GM19193 (cell line): ENCODE data around the gene DEF6.

Source experiments
- POLR2A ChIP-seq: IDR thresholded peaks from 4 replicates; pipeline ENCODE4 v1.6.1; 2011; ENCODE audit not compliant: insufficient read depth, insufficient read length; ENCODE audit errors: extremely low read depth

DEF6 gene

DNA sequence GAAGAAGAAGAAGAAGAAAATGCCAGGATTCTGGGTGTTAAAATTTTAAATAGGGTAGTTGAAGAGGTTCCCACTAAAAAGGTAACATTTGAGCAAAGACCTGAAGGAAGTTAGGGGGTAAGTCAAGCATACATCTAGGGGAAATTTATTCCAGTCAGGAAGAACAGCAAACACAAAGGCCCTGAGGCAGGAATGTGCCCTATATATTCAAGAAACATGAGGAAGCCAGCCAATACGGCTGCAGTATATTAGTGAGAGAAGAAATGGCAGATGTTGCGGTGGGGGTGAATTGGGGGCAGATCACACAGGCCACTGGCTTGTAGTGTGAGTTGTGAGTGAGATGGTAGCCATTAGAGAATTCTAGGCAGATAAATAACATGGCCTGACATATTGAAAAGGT, 32.1 kb upstream of the DEF6 start:
- TF ChIP-seq POLR2A: no peak

DNA sequence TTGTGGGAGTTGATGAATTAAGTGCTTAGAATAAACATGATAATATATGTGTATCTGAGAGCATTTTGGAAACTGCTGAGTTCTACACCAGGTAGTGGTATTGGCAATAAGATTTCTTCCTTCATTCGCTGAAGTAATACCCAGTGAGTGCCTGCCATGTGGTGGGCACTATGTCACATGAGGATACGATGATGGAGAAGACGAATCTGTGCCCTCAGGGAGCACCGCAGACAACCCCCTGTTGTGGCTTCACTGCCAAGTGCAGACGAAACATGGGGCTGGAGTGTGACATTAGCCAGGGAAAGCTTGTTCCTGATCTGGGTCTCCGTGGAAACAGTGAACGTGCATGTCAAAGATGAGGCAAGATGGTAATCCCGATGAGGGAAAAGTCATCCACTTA, 30.2 kb upstream of the DEF6 start:
- no peak for TF ChIP-seq POLR2A

DNA sequence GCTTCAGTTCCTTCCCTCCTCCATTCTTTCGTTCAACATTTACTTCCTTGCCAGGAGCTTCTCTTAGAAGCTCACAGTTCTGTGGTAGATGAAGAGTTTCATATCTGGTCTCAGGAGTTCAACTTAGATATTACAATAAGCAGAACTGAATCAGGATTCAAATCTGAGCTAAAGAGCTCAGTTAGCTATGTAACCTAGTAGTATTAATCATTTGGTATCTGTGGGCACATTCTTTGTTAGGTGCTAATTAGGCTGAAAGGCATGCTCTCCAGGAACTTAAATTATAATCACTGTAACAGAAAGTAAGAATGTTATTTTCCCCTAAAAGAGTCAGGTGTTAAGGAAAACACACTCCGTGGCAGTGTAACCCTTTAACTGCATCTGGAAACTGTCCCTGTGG, 29.7 kb upstream of the DEF6 start:
- no peak for TF ChIP-seq POLR2A

DNA sequence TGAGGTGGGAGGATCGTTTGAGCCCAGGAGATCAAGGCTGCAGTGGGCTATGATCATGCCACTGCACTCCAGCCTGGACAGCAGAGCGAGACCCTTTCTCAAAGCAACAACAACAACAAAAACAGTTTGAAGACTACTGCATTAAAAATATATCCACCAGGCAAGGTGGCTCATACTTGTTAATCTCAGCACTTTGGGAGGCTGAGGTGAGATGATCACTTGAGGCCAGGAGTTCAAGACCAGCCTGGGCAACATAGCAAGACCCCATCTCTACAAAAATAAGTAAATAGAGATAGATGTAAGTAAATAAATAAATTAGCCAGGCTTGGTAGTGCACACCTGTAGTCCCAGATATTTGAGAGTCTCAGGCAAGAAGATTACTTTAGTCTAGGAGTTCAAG, 25.6 kb upstream of the DEF6 start:
- no peak for TF ChIP-seq POLR2A

DNA sequence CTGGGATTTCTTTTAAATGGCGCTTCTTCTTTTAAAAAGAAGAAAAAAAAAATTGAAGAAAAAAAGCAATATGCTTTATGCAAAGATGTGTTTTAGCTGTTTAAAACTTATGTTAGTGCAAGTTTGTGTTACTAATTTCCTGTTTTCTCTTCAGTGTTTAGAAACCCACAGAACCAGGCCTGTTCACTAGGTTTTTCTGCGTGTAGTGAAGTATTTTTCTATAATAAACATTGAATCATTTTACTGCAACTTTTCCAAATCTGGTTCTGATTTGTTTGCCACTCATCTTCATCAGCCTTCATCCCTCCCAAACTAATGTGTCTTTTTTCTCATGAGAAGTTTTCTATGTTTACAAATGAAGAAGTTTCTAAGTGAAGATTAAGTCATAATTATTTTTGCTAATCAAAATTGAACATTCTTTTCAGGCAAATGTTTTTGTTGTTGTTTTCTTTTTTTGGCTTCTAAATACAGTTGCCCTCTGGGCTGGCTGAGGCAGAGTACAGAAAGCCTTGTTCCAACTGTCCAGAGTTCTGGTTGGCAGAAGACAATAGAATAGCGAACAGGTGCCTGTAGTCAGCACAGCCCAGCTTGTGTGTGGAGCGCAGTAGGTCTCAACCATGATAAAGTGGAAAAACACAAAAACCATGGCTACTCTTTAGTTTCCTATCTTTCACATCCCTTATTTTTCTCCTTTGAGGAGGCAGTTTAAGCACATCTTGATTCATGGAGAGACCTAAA, 23.6 kb upstream of the DEF6 start:
- no peak for TF ChIP-seq POLR2A

DNA sequence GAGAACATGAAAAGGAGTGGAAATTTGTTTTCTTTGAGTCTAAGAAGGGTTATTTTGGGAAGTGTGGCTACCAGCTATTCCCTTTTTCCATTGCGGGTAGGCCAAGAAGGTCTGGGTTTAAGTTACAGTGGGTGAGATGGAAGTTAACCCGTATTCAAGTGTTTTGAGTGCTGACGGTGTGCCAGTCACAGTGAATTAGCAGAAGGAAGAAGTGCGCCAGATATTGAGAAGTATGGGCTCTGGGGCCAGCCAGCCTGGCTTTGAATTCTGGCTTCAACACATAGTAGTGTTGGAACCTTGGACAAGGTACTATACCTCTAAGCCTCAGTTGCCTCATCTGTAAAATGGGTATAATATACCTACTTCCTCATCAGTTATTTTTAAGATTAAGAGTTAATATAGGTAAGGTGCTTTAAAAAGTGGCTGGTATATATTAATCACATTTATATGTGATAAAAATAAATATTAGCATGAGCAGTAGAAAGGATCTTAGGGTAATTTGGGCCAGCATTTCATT, 21.8 kb upstream of the DEF6 start:
- TF ChIP-seq POLR2A: no peak

DNA sequence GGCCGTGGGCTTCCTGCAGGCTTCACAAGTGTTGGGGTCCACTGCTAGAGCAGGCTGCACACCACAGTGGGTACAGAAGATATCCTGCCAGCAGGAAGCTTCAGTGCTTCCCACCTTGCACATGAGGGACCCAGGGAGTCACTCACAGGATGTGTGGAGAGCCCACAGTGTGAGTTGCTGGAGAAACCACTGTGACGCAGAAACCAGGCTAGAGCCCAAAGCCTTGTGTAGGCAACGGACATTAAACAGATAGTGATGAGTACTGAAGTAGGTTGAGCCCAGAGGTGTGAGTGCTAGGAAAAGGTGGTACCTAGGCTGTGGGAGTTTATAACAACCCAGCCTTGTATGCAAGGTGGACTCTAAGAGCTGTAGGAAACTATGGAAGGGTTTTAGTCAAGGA, 18.9 kb upstream of the DEF6 start:
- no peak for TF ChIP-seq POLR2A

DNA sequence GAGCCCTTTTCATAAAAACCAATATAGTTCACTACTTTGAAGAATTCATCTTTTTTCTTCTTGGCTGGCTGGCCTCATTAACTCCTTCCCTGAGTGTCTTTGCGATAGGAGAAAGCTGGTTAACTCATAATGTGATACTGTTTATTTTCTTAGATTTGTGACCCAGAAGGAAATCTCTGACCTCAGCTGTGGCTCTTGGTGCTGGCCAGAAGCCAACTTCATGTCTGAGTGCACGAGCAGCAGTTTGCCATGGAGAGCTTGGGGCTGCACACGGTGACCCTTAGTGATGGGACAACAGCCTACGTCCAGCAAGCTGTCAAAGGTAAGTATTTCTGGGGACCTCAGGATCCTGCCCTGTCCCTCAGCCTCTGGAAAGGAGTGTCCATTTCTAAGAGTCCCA, 16.7 kb upstream of the DEF6 start:
- no peak for TF ChIP-seq POLR2A

DNA sequence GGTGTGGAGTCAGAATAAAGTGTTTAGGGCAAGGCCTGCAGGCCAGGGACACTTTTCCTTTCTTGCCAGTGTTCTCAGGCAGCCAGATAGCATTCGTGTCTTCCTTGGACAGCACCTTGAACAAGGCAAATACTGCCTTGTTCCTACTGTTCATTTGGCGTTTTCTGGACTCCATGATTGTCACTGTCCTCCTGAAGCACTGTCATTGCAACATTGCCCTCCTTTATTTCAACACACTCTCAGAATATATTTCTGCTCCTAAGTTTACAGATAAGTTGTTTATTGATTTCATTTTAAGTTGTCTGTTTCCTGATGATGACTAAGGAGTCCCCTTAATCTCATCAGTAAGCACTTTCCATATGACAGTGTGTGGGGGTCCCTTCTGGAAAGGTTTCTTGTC, 15.1 kb upstream of the DEF6 start:
- TF ChIP-seq POLR2A: no peak

DNA sequence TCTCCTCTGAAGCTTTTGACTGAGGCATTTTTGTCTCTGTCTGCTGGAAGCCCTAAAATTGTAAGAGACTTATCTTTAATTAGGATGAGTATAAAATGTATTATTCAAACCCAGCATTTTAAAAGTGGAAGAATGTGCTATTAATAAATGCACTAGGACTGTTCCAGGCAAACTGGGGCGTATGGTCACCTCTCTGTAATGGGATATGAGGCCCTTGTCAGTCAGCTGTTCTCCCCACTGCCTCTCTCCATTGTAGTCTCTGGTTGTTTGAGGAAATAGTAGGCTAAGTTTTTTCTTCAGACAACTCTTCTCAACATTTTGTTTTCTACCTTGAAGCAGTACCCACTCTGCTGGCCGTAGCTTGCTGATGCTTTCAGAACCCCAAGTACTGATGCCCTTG, 14.3 kb upstream of the DEF6 start:
- TF ChIP-seq POLR2A: no peak

DNA sequence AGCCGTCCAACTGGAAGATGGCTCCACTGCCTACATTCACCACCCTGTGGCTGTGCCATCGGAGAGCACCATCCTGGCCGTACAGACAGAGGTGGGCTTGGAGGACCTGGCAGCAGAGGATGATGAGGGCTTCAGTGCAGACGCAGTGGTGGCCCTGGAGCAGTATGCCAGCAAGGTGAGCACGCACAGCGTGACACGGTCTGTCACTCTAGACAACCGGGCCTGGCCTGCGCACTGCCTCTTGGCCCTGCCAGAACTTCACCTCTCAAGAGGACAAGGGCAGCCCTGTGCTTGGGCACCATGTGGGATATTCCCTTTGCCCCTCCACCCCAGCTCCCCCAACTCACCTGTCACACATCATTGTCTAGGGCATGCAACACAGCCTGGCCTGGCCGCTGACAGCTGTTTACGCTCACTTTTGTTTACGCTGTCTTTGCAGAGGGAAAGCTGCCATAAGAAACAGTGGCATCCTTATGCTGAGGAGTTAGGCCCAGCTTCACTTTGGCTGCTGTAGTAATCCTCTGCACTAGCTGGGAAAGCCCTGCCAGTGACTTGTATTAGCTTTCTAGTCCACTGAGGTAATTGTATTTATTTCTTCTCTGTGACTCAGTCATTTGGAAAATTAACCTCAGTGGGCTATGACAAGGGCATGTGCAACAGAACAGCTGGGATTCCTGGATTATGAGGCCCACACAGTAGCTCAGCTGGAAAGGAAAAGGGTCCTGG, 9.8 kb upstream of the DEF6 start:
- no peak for TF ChIP-seq POLR2A

DNA sequence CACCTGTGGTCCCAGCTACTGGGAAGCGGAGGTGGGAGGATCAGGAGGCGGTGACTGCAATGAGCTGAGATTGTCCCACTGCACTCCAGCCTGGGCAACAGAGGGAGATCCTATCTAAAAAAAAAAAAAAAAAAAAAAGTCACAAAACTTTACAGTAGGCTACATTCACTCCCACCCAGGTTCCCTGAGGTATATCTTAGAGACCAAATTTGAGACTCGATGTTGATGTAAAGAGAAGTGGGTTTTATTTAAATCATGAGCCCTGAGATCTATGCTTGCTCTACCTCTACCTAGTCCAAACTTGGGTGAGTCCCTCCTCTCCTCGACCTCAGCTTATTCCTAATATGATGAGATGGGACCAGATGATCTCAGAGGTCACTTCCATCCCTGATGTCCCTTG, 8.8 kb upstream of the DEF6 start:
- TF ChIP-seq POLR2A: no peak

DNA sequence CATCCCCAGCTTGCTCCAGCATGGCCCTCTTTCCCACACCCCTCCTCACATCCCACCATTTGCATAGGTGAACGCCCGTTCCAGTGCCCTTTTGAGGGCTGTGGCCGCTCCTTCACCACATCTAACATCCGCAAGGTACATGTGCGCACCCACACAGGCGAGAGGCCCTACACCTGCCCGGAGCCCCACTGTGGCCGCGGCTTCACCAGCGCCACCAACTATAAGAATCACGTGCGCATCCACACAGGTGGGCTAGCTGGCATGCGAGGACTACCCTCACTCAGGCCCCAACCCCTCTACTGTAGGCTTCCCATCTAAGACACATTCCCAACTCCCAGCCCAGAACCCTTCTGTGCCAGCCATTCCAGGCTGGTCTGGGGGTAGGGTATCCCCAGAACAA, 6.1 kb upstream of the DEF6 start:
- no peak for TF ChIP-seq POLR2A

DNA sequence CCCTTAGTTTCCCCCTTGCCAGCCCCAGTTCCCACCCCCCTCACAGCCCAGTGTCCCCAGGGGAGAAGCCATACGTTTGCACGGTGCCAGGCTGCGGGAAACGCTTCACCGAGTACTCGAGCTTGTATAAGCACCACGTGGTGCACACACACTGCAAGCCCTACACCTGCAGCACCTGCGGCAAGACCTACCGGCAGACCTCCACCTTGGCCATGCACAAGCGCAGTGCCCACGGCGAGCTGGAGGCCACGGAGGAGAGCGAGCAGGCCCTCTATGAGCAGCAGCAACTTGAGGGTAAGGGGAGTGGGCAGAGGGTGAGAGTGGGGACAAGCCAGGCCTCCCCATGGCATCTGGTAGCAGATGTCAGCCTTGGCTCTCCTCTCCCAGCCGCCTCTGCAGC, 5.1 kb upstream of the DEF6 start:
- no peak for TF ChIP-seq POLR2A

DNA sequence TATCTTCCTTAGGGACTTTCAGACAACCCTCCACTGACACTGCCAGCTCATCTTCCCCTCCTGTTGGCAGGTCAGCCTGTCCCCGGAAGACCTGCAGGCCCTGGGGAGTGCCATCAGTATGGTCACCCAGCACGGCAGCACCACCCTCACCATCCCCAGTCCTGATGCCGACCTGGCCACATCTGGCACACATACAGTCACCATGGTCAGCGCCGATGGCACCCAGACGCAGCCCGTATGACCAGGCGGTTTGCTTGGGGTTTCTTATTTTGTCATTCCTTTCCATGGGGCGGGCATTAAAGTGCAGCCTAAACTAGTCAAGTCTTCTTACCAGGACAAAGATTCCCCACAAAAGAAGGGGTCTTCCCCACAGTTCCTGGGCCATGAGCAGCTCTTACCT, 3.9 kb upstream of the DEF6 start:
- no peak for TF ChIP-seq POLR2A

DNA sequence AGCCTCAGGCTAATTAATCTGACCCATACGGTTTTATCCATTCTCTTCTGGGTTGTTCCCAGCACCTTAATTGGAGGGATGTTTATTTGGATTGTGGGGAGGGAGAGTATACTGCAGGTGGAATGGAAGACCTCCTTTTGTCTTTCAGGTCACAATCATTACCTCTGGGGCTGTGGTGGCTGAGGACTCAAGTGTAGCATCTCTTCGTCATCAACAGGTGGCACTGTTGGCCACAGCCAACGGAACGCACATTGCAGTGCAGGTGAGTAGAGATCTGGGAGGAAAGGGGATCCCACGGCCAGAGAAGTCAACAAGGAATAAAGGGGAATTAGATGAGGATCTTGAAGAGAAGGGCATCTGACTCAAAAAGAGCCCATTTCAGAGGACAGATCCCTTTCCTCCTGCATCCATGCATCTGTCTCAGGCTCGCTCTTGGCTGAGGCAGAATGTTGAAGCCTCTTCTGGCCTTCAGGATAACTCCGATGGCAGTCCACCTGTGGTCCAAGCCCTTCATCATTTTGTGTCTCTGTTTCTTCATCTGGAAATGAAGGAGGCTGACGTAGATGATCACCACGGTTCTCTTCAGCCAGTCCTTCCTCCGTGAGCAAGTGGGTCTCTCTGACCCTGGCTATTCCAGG, 3.2 kb upstream of the DEF6 start:
- TF ChIP-seq POLR2A: no peak

DNA sequence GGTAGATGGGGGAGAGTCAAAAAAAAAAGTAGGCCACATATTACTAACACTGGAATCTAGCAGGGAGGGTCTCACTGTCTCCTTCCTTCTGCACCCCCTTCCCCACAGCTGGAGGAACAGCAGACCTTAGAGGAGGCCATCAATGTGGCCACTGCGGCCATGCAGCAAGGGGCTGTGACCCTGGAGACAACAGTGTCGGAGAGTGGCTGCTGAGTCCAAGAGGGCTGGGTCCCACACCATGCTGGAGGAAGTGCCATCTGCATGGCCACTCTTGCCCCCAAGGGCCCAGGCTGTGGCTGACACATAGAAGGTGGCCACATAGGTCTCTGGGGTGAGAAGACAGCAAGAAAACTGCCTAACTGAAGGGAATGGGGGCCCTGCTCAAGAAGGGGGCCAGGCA, 2.6 kb upstream of the DEF6 start:
- no peak for TF ChIP-seq POLR2A
